Measurements from ENCODE around the gene XXYLT1.
"Not testable (repeated sequence)": the region's sequence is repeated elsewhere in the genome, so short reads cannot be mapped to it uniquely, and the experiment has no call there.

XXYLT1 gene

DNA sequence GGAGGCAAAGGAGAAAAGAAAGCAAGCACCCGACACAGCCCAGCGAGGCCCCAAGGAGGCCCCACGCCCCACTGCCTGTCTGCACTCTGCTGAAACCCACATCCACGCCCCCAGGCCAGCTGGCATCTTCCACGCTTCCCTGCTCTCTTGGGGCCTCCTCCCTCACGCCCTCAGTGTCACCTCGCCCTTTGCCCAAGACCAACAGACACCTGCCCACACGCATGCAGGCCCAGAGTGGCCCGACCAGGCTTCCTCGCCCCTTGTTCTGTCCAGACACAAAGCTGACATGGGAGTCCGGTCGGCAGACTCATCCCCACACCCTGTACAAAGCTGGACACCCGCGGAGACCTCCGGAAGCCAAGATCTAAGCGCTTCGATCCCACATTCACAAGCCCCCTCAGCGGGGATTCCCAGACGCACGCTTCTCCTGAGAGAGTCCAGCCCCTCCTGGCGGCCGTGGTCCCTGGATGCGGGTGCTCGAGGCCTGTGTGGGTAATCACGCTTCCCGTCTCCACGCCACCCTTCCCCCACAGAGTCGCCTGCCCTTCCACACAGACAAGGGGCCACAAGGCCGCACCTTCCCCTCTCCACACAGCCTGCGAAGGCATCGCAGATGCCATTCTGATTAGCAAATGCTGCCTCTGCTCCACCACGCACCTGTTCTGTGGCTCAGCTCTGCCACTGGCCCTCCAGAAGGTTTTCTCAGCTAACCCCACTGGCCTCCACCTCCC is 176.6 kb downstream of the XXYLT1 start:
- DNase-seq, result peak in 1 of 2 donors; percentile 72

GRCh38 chr3:195093731-195094130 is 177.2 kb downstream of the XXYLT1 start:
- no peak for DNase-seq

- not testable (repeated sequence) for DNase-seq
Measured at GRCh38 chr3:195087840-195088601, 182.9 kb downstream of the XXYLT1 start.

DNA sequence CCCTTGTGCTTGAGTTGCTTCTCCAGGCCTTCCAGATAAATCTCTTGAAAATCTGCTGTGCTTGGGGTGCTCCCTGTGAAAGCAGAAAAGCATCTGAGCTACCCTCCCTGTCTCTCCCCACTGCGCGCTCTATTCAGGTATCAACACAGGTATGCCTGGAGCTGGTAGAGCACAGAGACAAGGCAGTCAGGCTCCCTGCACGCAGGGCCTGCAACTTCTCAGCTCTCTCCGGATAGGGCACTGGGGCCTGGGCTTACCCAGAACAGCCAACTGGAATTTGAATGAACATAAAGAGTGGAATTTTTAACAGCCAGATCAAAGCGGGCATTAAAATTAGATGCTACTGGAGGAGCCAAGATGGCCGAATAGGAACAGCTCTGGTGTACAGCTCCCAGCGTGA is 183.6 kb downstream of the XXYLT1 start:
- DNase-seq, result no peak

DNA sequence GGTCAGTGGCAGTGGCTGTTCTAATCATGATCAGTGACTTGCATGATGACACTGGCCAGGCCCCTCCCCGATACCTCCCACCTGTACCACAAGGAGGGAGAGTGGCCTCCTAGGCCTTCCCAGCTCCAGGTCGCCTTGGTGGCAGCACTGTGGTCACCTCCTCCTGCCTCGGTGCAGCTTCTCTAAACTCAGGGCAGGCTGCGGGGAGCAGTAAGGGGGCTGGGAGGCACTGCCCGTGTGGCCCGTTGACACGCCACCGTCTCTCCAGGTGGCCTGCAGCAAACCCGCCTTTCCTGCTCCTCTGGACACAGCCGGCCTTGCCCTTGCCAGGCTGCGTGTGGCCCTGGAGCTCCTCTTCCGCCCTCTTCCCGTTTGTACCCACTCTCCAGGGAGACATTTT is 184.1 kb downstream of the XXYLT1 start:
- DNase-seq, result no peak

DNA sequence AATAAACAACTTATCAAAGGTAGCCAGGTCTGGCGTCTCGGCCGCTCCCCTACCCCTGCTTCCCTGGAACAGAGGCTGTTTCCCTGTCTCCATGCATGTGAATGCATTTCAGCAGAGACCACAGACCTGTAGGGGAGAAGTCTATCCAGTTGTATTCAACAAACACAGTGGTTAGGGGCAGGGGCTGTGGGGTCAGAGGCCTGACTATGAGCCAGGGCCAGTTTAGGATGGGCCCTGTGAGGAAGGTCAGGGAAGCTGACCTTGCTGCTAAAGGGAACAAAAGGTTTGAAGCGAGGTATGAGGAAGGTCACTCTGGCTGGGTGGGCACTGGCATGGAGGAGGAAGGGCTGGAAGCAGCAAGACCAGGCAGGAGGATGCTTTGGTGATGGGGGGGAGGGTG is 184.6 kb downstream of the XXYLT1 start:
- DNase-seq, result no peak

DNA sequence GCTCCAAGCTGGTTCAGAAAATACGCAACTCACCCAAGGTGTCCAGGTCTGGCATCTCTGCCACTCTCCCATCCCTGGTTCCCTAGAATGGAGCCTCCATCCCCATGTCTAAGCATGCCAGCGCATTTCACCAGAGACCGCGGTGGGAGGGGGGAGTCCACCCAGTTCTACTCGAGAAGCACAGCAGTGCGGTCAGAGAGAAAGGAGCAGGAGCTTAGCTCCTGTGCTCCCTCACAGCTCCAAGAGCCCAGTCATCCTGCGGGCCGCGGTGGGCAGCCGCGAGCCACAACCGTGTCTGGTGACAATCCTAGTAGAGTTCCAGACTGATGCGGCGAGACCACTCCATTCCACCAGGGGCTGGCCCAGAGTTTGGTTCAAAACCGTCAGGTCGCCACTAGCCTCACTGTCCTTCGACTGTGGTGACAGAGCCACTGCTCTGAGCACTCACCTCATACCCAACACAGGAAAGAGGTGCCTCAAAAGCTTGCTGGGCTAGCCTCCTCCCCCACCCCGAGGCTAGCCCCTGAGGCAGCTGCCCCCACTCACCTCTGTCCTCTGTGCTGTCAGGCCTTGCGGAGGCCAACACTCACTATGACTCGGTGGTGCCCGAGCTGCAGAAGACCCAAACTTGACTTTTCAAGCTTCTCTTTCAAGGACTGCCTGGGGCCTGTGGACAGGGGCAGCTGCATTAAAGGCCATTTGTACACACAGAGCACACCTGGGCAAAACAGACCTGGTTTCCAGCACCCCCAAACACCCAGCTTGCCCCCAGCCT is 185.4 kb downstream of the XXYLT1 start:
- DNase-seq, result no peak

GRCh38 chr3:195084746-195085145 is 186.2 kb downstream of the XXYLT1 start:
- DNase-seq, result no peak

DNA sequence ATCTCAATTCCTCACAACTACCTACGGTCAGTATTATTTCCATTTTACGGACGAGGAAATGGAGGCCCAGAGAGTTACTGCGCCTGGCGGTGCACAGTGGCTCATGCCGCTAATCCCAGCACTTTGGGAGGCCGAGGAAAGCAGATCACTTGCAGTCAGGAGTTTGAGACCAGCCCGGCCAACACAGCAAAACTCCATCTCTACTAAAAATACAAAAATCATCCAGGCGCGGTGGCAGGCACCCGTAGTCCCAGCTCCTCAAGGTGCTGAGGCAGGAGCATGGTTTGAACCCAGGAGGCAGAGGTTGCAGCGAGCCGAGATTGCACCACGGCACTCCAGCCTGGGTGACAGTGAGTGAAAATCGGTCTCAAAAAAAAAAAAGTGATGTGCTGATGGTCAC is 187.3 kb downstream of the XXYLT1 start:
- DNase-seq, result no peak

DNA sequence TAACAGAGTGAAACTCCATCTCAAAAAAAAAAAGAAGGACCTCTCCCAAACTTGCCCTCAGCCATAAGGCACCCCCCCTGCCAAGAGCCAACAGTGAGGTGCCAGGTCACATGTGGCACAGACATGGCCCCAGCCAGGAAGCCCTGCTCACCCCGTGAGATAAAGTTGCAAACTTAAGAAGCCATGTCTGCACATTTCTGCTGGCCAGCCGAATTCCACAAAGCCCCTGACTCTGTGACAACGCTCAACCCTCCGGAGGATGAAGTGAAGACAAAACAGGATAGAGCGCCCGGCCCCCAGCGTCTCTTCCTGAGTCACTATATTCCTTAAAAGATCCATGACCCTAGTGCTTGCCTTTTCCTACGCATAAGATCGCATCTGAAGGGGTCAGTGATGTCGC is 188.1 kb downstream of the XXYLT1 start:
- no peak for DNase-seq

GRCh38 chr3:195081242-195081963 is 189.6 kb downstream of the XXYLT1 start:
- no peak for DNase-seq

- DNase-seq, result no peak
Measured at GRCh38 chr3:195080571-195081151, 190.3 kb downstream of the XXYLT1 start.

DNA sequence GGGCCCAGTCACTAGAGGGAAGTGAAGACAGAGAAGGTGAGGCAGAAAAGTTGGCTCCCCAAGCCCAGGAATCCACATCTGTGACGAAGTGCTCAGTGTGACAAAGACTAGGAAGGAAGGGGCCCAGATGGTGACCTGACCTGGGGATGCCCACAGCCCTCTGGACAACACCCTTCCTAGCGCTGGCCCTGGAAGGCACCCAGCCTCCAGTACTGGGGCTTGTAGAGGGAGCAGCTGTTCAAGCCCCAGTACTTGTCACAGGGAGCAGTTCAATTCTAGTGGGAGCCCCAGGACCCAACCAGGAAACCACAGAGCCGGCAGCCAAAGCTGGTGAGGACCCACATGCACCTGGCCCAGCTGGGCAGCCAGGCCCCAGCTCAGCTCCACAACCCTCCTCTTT is 190.8 kb downstream of the XXYLT1 start:
- DNase-seq, result no peak

DNA sequence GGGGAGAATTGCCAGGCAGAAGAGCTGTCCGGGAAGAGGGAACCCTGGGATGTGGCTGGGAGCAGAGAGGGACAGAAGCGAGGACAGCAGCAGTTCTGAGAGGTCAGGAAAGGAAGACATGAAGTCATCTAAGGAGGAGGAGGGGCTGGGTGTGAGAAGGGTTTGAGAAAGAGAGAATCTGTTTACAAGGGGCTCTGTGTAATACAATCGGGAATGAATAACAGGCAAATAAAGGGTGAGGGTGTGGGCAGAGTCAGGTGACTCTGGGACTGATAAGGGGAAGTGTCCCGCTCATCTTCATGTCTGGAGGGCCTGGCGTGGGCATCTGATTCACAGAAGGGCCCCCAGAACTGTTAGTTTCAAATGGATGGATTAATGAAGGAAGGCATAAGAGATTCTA is 191.3 kb downstream of the XXYLT1 start:
- DNase-seq, result no peak

DNA sequence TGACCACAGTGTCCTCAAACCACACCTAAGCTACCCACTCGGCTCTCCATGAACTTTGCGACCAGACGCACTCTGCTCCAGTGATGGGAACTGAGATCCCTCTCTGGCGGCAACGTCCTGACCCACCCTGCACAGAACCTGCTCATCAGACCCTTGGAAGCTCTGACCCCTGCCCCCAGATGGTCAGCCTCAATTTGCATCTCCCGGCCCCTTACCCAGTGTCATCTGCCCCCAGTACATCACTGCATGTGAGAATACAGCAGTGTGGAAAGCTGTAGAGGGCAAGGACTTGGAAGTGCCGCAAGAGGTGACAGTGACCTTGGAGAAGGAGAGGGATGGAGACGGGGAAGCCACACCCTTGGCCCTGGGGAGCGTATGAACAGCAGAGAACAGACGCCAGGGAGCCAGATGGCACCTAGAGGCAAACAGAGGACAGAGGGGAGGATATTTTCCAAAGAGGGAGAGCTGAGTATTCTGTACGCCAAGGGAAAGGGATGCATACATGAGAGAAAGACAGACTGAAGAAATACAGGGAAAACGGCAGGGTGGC is 192.0 kb downstream of the XXYLT1 start:
- no peak for DNase-seq

- DNase-seq, result no peak
Measured at GRCh38 chr3:195077611-195078540, 193.1 kb downstream of the XXYLT1 start.

GRCh38 chr3:195076981-195077610 is 193.9 kb downstream of the XXYLT1 start:
- no peak for DNase-seq

- DNase-seq, result no peak
Measured at GRCh38 chr3:195075941-195076875, 194.8 kb downstream of the XXYLT1 start.

- DNase-seq, result no peak
Measured at GRCh38 chr3:195075199-195075940, 195.6 kb downstream of the XXYLT1 start.
